OCI-LY3 (cell line): ENCODE data around the gene SPECC1.

Experiments used
- CTCF ChIP-seq: fragments of 200-600, 300-600 bp; sonication (generic); IDR thresholded peaks from 2 replicates; pipeline ENCODE4 v1.5.1; 2014; ENCODE audit warnings: antibody characterized with exemption, low read length, low read depth
- EZH2phosphoT487 ChIP-seq: fragments of 200-600 bp; shearing (Covaris generic); IDR thresholded peaks from 2 replicates; pipeline ENCODE4 v1.6.1; 2018; ENCODE audit warnings: antibody characterized with exemption, mixed run types, low read depth

GRCh38 chr17:20172376-20172775 is 163.2 kb downstream of the SPECC1 start:
- TF ChIP-seq CTCF (no peak), EZH2phosphoT487 (no peak)
